Activated CD4-positive, alpha-beta T cell treated with anti-CD3 and anti-CD28 coated beads for 36 hours (primary cell): ENCODE data around the gene FBXW11. TPM values are rescaled to one million over a fixed set of nuclear protein-coding genes. Genes with fewer than 3 reads are reported as not detected.

Experiments used
- ATAC-seq: fragments of 200-7000 bp; cut with Tn5 transposase; one replicate; pipeline ENCODE4 v1.10.0; 2021; ENCODE audit warnings: mild to moderate bottlenecking, moderate library complexity
- CTCF ChIA-PET: fragments of 350-600 bp; sonication (Branson Sonifier 250); formaldehyde crosslinking; loops from one replicate; lab custom pipeline; 2021; ENCODE audit warnings: antibody characterized with exemption; lab: Charles Lee
- POLR2A ChIA-PET: fragments of 350-600 bp; sonication (Branson Sonifier 250); formaldehyde crosslinking; loops from one replicate; lab custom pipeline; 2021; ENCODE audit warnings: antibody characterized with exemption, inconsistent platforms; lab: Charles Lee
- DNase-seq: peaks from one replicate; pipeline ENCODE4 v3.0.0-alpha.2; 2020
- H3K27ac Mint-ChIP-seq: one replicate; pipeline ENCODE4 v1.8.0; 2021; ENCODE audit warnings: mixed read lengths
- H3K27me3 Mint-ChIP-seq: one replicate; pipeline ENCODE4 v1.8.0; 2021; ENCODE audit warnings: mixed read lengths
- H3K36me3 Mint-ChIP-seq: one replicate; pipeline ENCODE4 v1.8.0; 2021; ENCODE audit warnings: low read depth, mixed read lengths
- H3K4me1 Mint-ChIP-seq: one replicate; pipeline ENCODE4 v1.8.0; 2021; ENCODE audit warnings: mixed read lengths
- H3K4me3 Mint-ChIP-seq: one replicate; pipeline ENCODE4 v1.8.0; 2021; ENCODE audit warnings: mild to moderate bottlenecking, moderate library complexity, mixed read lengths
- H3K9me3 Mint-ChIP-seq: one replicate; pipeline ENCODE4 v1.8.0; 2021; ENCODE audit warnings: low read depth, mixed read lengths
- intact Hi-C, 2 experiments: fragments of 100-400 bp; cut with DNase I in 1 of 2; cut with micrococcal nuclease in 1 of 2; formaldehyde crosslinking; loops; one replicate each; pipeline versions ENCODE4 v1.14.2 to v1.15.1; 2022 to 2024; cut with DNase I, micrococcal nuclease
- total RNA-seq, 2 experiments: library from RNA; stranded (reverse); gene quantifications; one replicate each; pipeline ENCODE4 v1.2.3, GENCODE V29; 2021

The FBXW11 gene
- total RNA-seq, 2 experiments from 2014 or later = 33.8 to 39.5 TPM

- POLR2A ChIA-PET = no interaction called here
- CTCF ChIA-PET = interaction anchor here (0.6 to 1.7 kb wide), 4 partner anchors 18 to 187 kb away, joined by 3 to 5 read pairs (median 4); no protein-coding TSS in a partner anchor
- Mint-ChIP-seq H3K36me3 (peaks cover 31% of the 10 kb centered on the region), H3K4me1 (no peaks in the 10 kb centered on the region), H3K27me3 (no peaks in the 10 kb centered on the region), H3K4me3 (no peak overlapping the region), H3K9me3 (no peaks in the 10 kb centered on the region), H3K27ac (no peak overlapping the region)
- DNase-seq (no peak), ATAC-seq (no peak)
- intact Hi-C loops = no loop called here
Measured at GRCh38 chr5:171872666-171873065, 133.8 kb downstream of the FBXW11 start.

GRCh38 chr5:171871711-171872110 is 134.7 kb downstream of the FBXW11 start:
- DNase-seq (no peak), ATAC-seq (no peak)
- peaks cover 32% of the 10 kb centered on the region for H3K36me3 Mint-ChIP-seq
- H3K4me3 Mint-ChIP-seq = no peak overlapping the region
- intact Hi-C loops = no loop called here
- CTCF ChIA-PET = interaction anchor here (0.8 to 1.6 kb wide), 2 partner anchors 11 to 27 kb away, joined by 3 to 5 read pairs; no protein-coding TSS in a partner anchor
- no peaks in the 10 kb centered on the region for H3K27me3 Mint-ChIP-seq
- H3K4me1 Mint-ChIP-seq = peaks cover 2% of the 10 kb centered on the region
- no peaks in the 10 kb centered on the region for H3K9me3 Mint-ChIP-seq
- H3K27ac Mint-ChIP-seq = no peak overlapping the region
- POLR2A ChIA-PET = no interaction called here

GRCh38 chr5:171869956-171870355 is 136.5 kb downstream of the FBXW11 start:
- Mint-ChIP-seq H3K9me3 (no peaks in the 10 kb centered on the region), H3K27ac (no peak overlapping the region), H3K4me1 (peaks cover 2% of the 10 kb centered on the region), H3K27me3 (no peaks in the 10 kb centered on the region), H3K4me3 (no peak overlapping the region), H3K36me3 (peaks cover 29% of the 10 kb centered on the region)
- intact Hi-C loops = no loop called here
- DNase-seq = no peak
- POLR2A ChIA-PET = interaction anchor here (0.6 kb wide), 1 partner anchor 172 kb away, joined by 3 read pairs; no protein-coding TSS in a partner anchor
- ATAC-seq = no peak
- CTCF ChIA-PET = no interaction called here

GRCh38 chr5:171868236-171868635 is 138.2 kb downstream of the FBXW11 start:
- CTCF ChIA-PET = interaction anchor here (0.8 kb wide), 1 partner anchor 415 kb away, joined by 3 read pairs; no protein-coding TSS in a partner anchor
- no peaks in the 10 kb centered on the region for H3K27me3 Mint-ChIP-seq

GRCh38 chr5:171867786-171868185 is 138.7 kb downstream of the FBXW11 start:
- no peak for DNase-seq
- Mint-ChIP-seq H3K9me3 (no peaks in the 10 kb centered on the region), H3K4me3 (no peak overlapping the region), H3K27me3 (no peaks in the 10 kb centered on the region), H3K4me1 (peaks cover 2% of the 10 kb centered on the region), H3K27ac (no peak overlapping the region), H3K36me3 (peaks cover 30% of the 10 kb centered on the region)
- ATAC-seq = no peak
- ChIA-PET CTCF (no interaction called here), POLR2A (no interaction called here)
- intact Hi-C loops = no loop called here

More at GRCh38 chr5:171868236-171868635, 138.2 kb downstream of the FBXW11 start:
- no peak overlapping the region for H3K27ac Mint-ChIP-seq
- DNase-seq (no peak), ATAC-seq (no peak)
- intact Hi-C loops = no loop called here
- POLR2A ChIA-PET = no interaction called here
- H3K36me3 Mint-ChIP-seq = peaks cover 28% of the 10 kb centered on the region
- H3K4me3 Mint-ChIP-seq = no peak overlapping the region
- no peaks in the 10 kb centered on the region for H3K9me3 Mint-ChIP-seq
- H3K4me1 Mint-ChIP-seq = peaks cover 2% of the 10 kb centered on the region

GRCh38 chr5:171865471-171865870 is 141.0 kb downstream of the FBXW11 start:
- ChIA-PET CTCF (no interaction called here), POLR2A (no interaction called here)
- intact Hi-C loops = no loop called here
- no peak overlapping the region for H3K27ac Mint-ChIP-seq
- ATAC-seq = no peak
- peaks cover 2% of the 10 kb centered on the region for H3K4me1 Mint-ChIP-seq
- no peaks in the 10 kb centered on the region for H3K27me3 Mint-ChIP-seq
- H3K9me3 Mint-ChIP-seq = no peaks in the 10 kb centered on the region
- no peak overlapping the region for H3K4me3 Mint-ChIP-seq
- DNase-seq = no peak
- H3K36me3 Mint-ChIP-seq = peaks cover 27% of the 10 kb centered on the region

- Mint-ChIP-seq H3K36me3 (peaks cover 21% of the 10 kb centered on the region), H3K4me1 (peaks cover 2% of the 10 kb centered on the region), H3K27ac (no peak overlapping the region), H3K9me3 (no peaks in the 10 kb centered on the region), H3K27me3 (no peaks in the 10 kb centered on the region), H3K4me3 (no peak overlapping the region)
- intact Hi-C loops = no loop called here
- POLR2A ChIA-PET = no interaction called here
- ATAC-seq = no peak
- CTCF ChIA-PET = interaction anchor here (0.9 kb wide), 1 partner anchor 58 kb away, joined by 3 read pairs; no protein-coding TSS in a partner anchor
- no peak for DNase-seq
Measured at GRCh38 chr5:171863935-171864334, 142.5 kb downstream of the FBXW11 start.

- intact Hi-C loops = no loop called here
- Mint-ChIP-seq H3K9me3 (no peaks in the 10 kb centered on the region), H3K36me3 (peaks cover 13% of the 10 kb centered on the region), H3K27me3 (no peaks in the 10 kb centered on the region), H3K27ac (no peak overlapping the region), H3K4me1 (peaks cover 2% of the 10 kb centered on the region), H3K4me3 (no peak overlapping the region)
- ATAC-seq = no peak
- ChIA-PET CTCF (no interaction called here), POLR2A (no interaction called here)
- no peak for DNase-seq
Measured at GRCh38 chr5:171862624-171863023, 143.8 kb downstream of the FBXW11 start.

GRCh38 chr5:171861381-171861780 is 145.1 kb downstream of the FBXW11 start:
- ChIA-PET CTCF (interaction anchor here (0.7 to 2.0 kb wide), 3 partner anchors 10 to 442 kb away, joined by 3 to 5 read pairs (median 3); no protein-coding TSS in a partner anchor), POLR2A (no interaction called here)
- no peaks in the 10 kb centered on the region for H3K27me3 Mint-ChIP-seq
- intact Hi-C loops = no loop called here
- no peak for ATAC-seq
- DNase-seq = no peak
- H3K4me3 Mint-ChIP-seq = no peak overlapping the region
- H3K4me1 Mint-ChIP-seq = peaks cover 2% of the 10 kb centered on the region
- H3K27ac Mint-ChIP-seq = no peak overlapping the region
- H3K36me3 Mint-ChIP-seq = peaks cover 5% of the 10 kb centered on the region
- H3K9me3 Mint-ChIP-seq = no peaks in the 10 kb centered on the region

GRCh38 chr5:171858303-171858702 is 148.1 kb downstream of the FBXW11 start:
- Mint-ChIP-seq H3K9me3 (peaks cover 2% of the 10 kb centered on the region), H3K4me1 (peaks cover 8% of the 10 kb centered on the region), H3K27ac (no peak overlapping the region), H3K36me3 (peaks cover 3% of the 10 kb centered on the region), H3K4me3 (no peak overlapping the region), H3K27me3 (no peaks in the 10 kb centered on the region)
- POLR2A ChIA-PET = no interaction called here
- CTCF ChIA-PET = interaction anchor here (0.6 to 1.3 kb wide), 7 partner anchors 8 to 1374 kb away, joined by 3 to 4 read pairs (median 3); no protein-coding TSS in a partner anchor
- ATAC-seq (peak; percentile 33), DNase-seq (peak; percentile 21)
- intact Hi-C loops = loop anchor here in 1 of 2 experiments (10.0 kb wide), 1 partner anchor 374 kb away; no protein-coding TSS in a partner anchor

- no peak for ATAC-seq
- no peak overlapping the region for H3K27ac Mint-ChIP-seq
Measured at GRCh38 chr5:171857489-171857876, 149.0 kb downstream of the FBXW11 start.

More at GRCh38 chr5:171857489-171857876, 149.0 kb downstream of the FBXW11 start:
- DNase-seq = no peak
- peaks cover 8% of the 10 kb centered on the region for H3K4me1 Mint-ChIP-seq
- peaks cover 2% of the 10 kb centered on the region for H3K9me3 Mint-ChIP-seq
- H3K27me3 Mint-ChIP-seq = no peaks in the 10 kb centered on the region
- ChIA-PET CTCF (interaction anchor here (1.2 to 1.3 kb wide), 2 partner anchors 7 to 375 kb away, joined by 3 to 4 read pairs; no protein-coding TSS in a partner anchor), POLR2A (no interaction called here)
- intact Hi-C loops = loop anchor here in 1 of 2 experiments (10.0 kb wide), 1 partner anchor 373 kb away; no protein-coding TSS in a partner anchor
- no peak overlapping the region for H3K4me3 Mint-ChIP-seq
- no peaks in the 10 kb centered on the region for H3K36me3 Mint-ChIP-seq
